Endothelial cell of umbilical vein (primary cell): ENCODE results near the gene CCDC86. TPM values are rescaled to one million over a fixed set of nuclear protein-coding genes. Genes with fewer than 3 reads are reported as not detected.

Experiments used
- BruUV-seq: library from RNA; stranded (reverse); fragments of 400-500 nt; replicated peaks from 2 replicates; lab custom pipeline; 2021; lab: Mats Ljungman, UMichigan
- CTCF ChIA-PET: fragments of 300-600, 350-600 bp; sonication (Branson Sonifier 250); formaldehyde crosslinking; loops from one replicate; lab custom pipeline; 2021; ENCODE audit warnings: antibody characterized with exemption, inconsistent platforms; lab: Charles Lee
- POLR2A ChIA-PET: fragments of 300-600, 350-600 bp; sonication (Branson Sonifier 250); formaldehyde crosslinking; loops from one replicate; lab custom pipeline; 2021; ENCODE audit warnings: antibody characterized with exemption, inconsistent platforms; lab: Charles Lee
- DNase-seq: peaks from one replicate; pipeline ENCODE4 v3.0.0-alpha.2; 2011; ENCODE audit warnings: low read depth, low spot score
- FAIRE-seq: peaks from 2 replicates; lab custom pipeline; 2011; peaks lifted over from hg19 to GRCh38; lab: Jason Lieb, UNC
- H2AFZ ChIP-seq: 2 replicates; pipeline ENCODE4 v1.6.0; 2012; ENCODE audit warnings: low read depth, low read length, control low read depth, inconsistent platforms
- H3K27ac ChIP-seq: 2 replicates; pipeline ENCODE4 v1.5.1; 2011; ENCODE audit warnings: low read depth, mild to moderate bottlenecking, control low read depth, low read length, moderate library complexity; ENCODE audit not compliant: insufficient read depth
- H3K27me3 ChIP-seq, 2 experiments: 2 replicates each; pipeline versions ENCODE4 v1.6.0 to v1.6.1; 2011; ENCODE audit warnings: low read length in 2 of 2, mixed read lengths in 1 of 2; ENCODE audit not compliant: control insufficient read depth in 2 of 2, insufficient read depth in 2 of 2
- H3K36me3 ChIP-seq, 2 experiments: 2 replicates in 1 of 2; 3 replicates in 1 of 2; pipeline ENCODE4 v1.5.1; 2011; ENCODE audit warnings: low read length in 2 of 2, mild to moderate bottlenecking in 1 of 2, moderate library complexity in 1 of 2; ENCODE audit not compliant: control insufficient read depth in 2 of 2, insufficient read depth in 2 of 2; ENCODE audit errors: extremely low read depth in 1 of 2
- H3K4me1 ChIP-seq: 3 replicates; pipeline ENCODE4 v1.5.1; 2011; ENCODE audit warnings: mild to moderate bottlenecking, low read length; ENCODE audit not compliant: control insufficient read depth, insufficient read depth; ENCODE audit errors: extremely low read depth
- H3K4me2 ChIP-seq: 2 replicates; pipeline ENCODE4 v1.6.1; 2011; ENCODE audit warnings: low read length, control low read depth, mixed read lengths; ENCODE audit not compliant: insufficient read depth
- H3K4me3 ChIP-seq, 3 experiments: fragments of 200-600 bp in 1 of 3; sonication (generic), shearing (Covaris generic) in 1 of 3; replicated peaks in 1 of 3; 2 replicates each; pipeline ENCODE4 v1.5.1; 2011 to 2016; ENCODE audit warnings: control low read depth in 3 of 3, low read length in 3 of 3, mild to moderate bottlenecking in 2 of 3, inconsistent platforms in 1 of 3, low read depth in 1 of 3, moderate library complexity in 1 of 3; ENCODE audit not compliant: insufficient read depth in 1 of 3
- H3K79me2 ChIP-seq: 2 replicates; pipeline ENCODE4 v1.6.0; 2012; ENCODE audit warnings: low read length, inconsistent platforms; ENCODE audit not compliant: control insufficient read depth, insufficient read depth
- H3K9ac ChIP-seq: replicated peaks from 2 replicates; pipeline ENCODE3; 2011; ENCODE audit warnings: low read length, control low read depth; ENCODE audit not compliant: insufficient read depth; ENCODE audit errors: extremely low read depth
- H3K9me1 ChIP-seq: replicated peaks from 3 replicates; pipeline ENCODE4 v1.6.0; 2011; ENCODE audit warnings: mild to moderate bottlenecking, low read length; ENCODE audit not compliant: control insufficient read depth, insufficient read depth; ENCODE audit errors: extremely low read depth
- H3K9me3 ChIP-seq: replicated peaks from 2 replicates; pipeline ENCODE4 v1.5.1; 2012; ENCODE audit warnings: low read length, inconsistent platforms; ENCODE audit not compliant: control insufficient read depth, insufficient read depth
- H4K20me1 ChIP-seq: replicated peaks from 2 replicates; pipeline ENCODE3; 2011; ENCODE audit warnings: mild to moderate bottlenecking, low read length; ENCODE audit not compliant: control insufficient read depth, insufficient read depth; ENCODE audit errors: extremely low read depth
- CTCF ChIP-seq, 2 donors: IDR thresholded peaks; 1 replicate in 1 of 2; 2 replicates in 1 of 2; pipeline ENCODE4 v1.5.1; 2011; ENCODE audit warnings: low read length in 2 of 2, mild to moderate bottlenecking in 2 of 2, moderate library complexity in 2 of 2, control low read depth in 1 of 2, inconsistent platforms in 1 of 2, low read depth in 1 of 2; ENCODE audit not compliant: insufficient read depth in 1 of 2; ENCODE audit errors: extremely low read depth in 1 of 2
- EZH2 ChIP-seq: IDR thresholded peaks from 2 replicates; pipeline ENCODE4 v1.6.1; 2012; ENCODE audit warnings: borderline replicate concordance, low read depth, mild to moderate bottlenecking, moderate library complexity, low read length, inconsistent platforms; ENCODE audit not compliant: severe bottlenecking
- FOS ChIP-seq: IDR thresholded peaks from 2 replicates; pipeline ENCODE4 v1.6.1; 2011; ENCODE audit warnings: mild to moderate bottlenecking, low read length, moderate library complexity, borderline replicate concordance; ENCODE audit not compliant: insufficient read depth
- JUN ChIP-seq: IDR thresholded peaks from 2 replicates; pipeline ENCODE4 v1.6.1; 2011; ENCODE audit warnings: borderline replicate concordance, low read depth; ENCODE audit not compliant: insufficient read length, insufficient read depth
- POLR2AphosphoS5 ChIP-seq: IDR thresholded peaks from 2 replicates; pipeline ENCODE4 v1.6.1; 2012; ENCODE audit warnings: low read depth, mild to moderate bottlenecking, control low read depth, low read length, moderate library complexity; ENCODE audit not compliant: insufficient read depth
- dilution Hi-C: fragments of 300-500 bp; cut with MboI; formaldehyde crosslinking; loops from one replicate; pipeline ENCODE4 v1.15.0; 2019; ENCODE audit warnings: low sequenced_read_pairs; ENCODE audit not compliant: extremely low pct_ligation_motif_present
- intact Hi-C: fragments of 100-400 bp; cut with micrococcal nuclease; formaldehyde crosslinking; loops from one replicate; pipeline ENCODE4 v1.10.0; 2022
- polyA plus RNA-seq, 4 experiments: library from polyadenylated mRNA; depleted of rRNA in 3 of 4; stranded (reverse) in 3 of 4; unstranded in 1 of 4; fragments of >200 nt; gene quantifications; 2 replicates each; pipeline versions ENCODE4 v1.2.1 to v1.2.3, GENCODE V29; 2011 to 2012; ENCODE audit warnings: missing spikeins in 1 of 4
- total RNA-seq: library from RNA; stranded (reverse); gene quantifications from 2 replicates; pipeline ENCODE4 v1.2.3, GENCODE V29; 2021

CCDC86 gene
- total and polyA plus RNA-seq, 2 donors (not counting 3 experiments of a cell fraction or from before 2014, with no cell fraction given) = 29.8 to 60.8 TPM

- Histone ChIP-seq H3K4me1 (peaks cover 21% of the 10 kb centered on the region), H3K79me2 (no peaks in the 10 kb centered on the region), H3K27me3 (no peaks in the 10 kb centered on the region), H3K9me1 (no peaks in the 10 kb centered on the region), H3K9me3 (no peaks in the 10 kb centered on the region), H4K20me1 (no peaks in the 10 kb centered on the region), H3K9ac (no peak overlapping the region), H3K27ac (no peak overlapping the region), H2AFZ (no peak overlapping the region), H3K36me3 (no peaks in the 10 kb centered on the region), H3K4me2 (no peak overlapping the region), H3K4me3 (no peak overlapping the region)
- FAIRE-seq (peak; percentile 89), DNase-seq (peak; percentile 83)
- TF ChIP-seq EZH2 (no peak), POLR2AphosphoS5 (no peak), CTCF (IDR thresholded peaks at IDR 0.05; ENCODE audit: extremely low read depth in 1 of 2, insufficient read depth in 1 of 2, low read depth in 1 of 2, low read length in 2 of 2) (peak; percentile 89 to 90), FOS (no peak), JUN (no peak)
- intact Hi-C loops = loop anchor here (1.0 to 10.0 kb wide), 7 partner anchors 44 to 356 kb away; partner anchors contain the start of gene MS4A10
- CTCF ChIA-PET = interaction anchor here (0.6 to 12.7 kb wide), 50 partner anchors 9 to 421 kb away, joined by 3 to 607 read pairs (median 5); partner anchors contain the start of genes CCDC86, PRPF19, PTGDR2 and TMEM109
- BruUV-seq = no TSS peak
- dilution Hi-C loops = no loop called here
- POLR2A ChIA-PET = interaction anchor here (1.1 to 1.6 kb wide), 2 partner anchors 56 to 68 kb away, joined by 3 to 4 read pairs; no protein-coding TSS in a partner anchor
Measured at GRCh38 chr11:60831143-60831500, 10.8 kb upstream of the CCDC86 start.
